DOHH2 (cell line): ENCODE data around the gene SCNN1A.

Experiments
- CTCF ChIP-seq: fragments of 200-600 bp; sonication (generic); IDR thresholded peaks from one replicate; pipeline ENCODE4 v1.5.1; 2014; ENCODE audit warnings: antibody characterized with exemption, mild to moderate bottlenecking, low read depth, low read length; ENCODE audit not compliant: poor library complexity, severe bottlenecking
- EZH2phosphoT487 ChIP-seq: fragments of 200-600 bp; sonication (generic); IDR thresholded peaks from 2 replicates; pipeline ENCODE4 v1.6.1; 2017; ENCODE audit warnings: borderline replicate concordance, mild to moderate bottlenecking, antibody characterized with exemption, low read length, moderate library complexity, mixed read lengths

- TF ChIP-seq CTCF = no peak
- no peak for TF ChIP-seq EZH2phosphoT487
These were observed 39.1 kb downstream of the SCNN1A start for GRCh38 chr12:6336079-6336888.
